ENCODE measurements around the gene NRARP. TPM values are rescaled to one million over a fixed set of nuclear protein-coding genes. Genes with fewer than 3 reads are reported as not detected.
"Not testable (repeated sequence)": the region's sequence is repeated elsewhere in the genome, so short reads cannot be mapped to it uniquely, and the experiment has no call there.

Gene NRARP
- total RNA-seq, 1 experiment from 2014 or later = 1.0 TPM

GRCh38 chr9:137272241-137273094 lies 29.6 kb downstream of the NRARP start:
- no peaks in the 10 kb centered on the region for H3K27me3 ChIP-seq
- DNase-seq = no peak
- H3K36me3 ChIP-seq = peaks cover 22% of the 10 kb centered on the region
- peaks cover 18% of the 10 kb centered on the region for H3K4me1 ChIP-seq
- H3K27ac ChIP-seq = no peak overlapping the region
- H3K9me3 ChIP-seq (replicated peaks) = no peaks in the 10 kb centered on the region
- no peak overlapping the region for H3K4me3 ChIP-seq

GRCh38 chr9:137271696-137272076 lies 30.4 kb downstream of the NRARP start:
- Histone ChIP-seq H3K36me3 (peaks cover 22% of the 10 kb centered on the region), H3K9me3 (replicated peaks) (no peaks in the 10 kb centered on the region)

GRCh38 chr9:137270929-137271695 lies 31.0 kb downstream of the NRARP start:
- Histone ChIP-seq H3K4me3 (no peak overlapping the region), H3K27me3 (no peaks in the 10 kb centered on the region)

More at GRCh38 chr9:137271696-137272076, 30.4 kb downstream of the NRARP start:
- Histone ChIP-seq H3K4me1 (peaks cover 10% of the 10 kb centered on the region), H3K4me3 (no peak overlapping the region), H3K27ac (no peak overlapping the region), H3K27me3 (no peaks in the 10 kb centered on the region)
- DNase-seq = no peak

GRCh38 chr9:137269231-137269772 lies 32.8 kb downstream of the NRARP start:
- no peaks in the 10 kb centered on the region; the same call in 1 of the 2 replicates for H3K4me1 ChIP-seq
- H3K9me3 ChIP-seq (replicated peaks) = no peaks in the 10 kb centered on the region
- DNase-seq = no peak
- no peaks in the 10 kb centered on the region for H3K27me3 ChIP-seq
- H3K4me3 ChIP-seq = no peak overlapping the region
- H3K36me3 ChIP-seq = peaks cover 38% of the 10 kb centered on the region
- no peak overlapping the region for H3K27ac ChIP-seq

More at GRCh38 chr9:137270929-137271695, 31.0 kb downstream of the NRARP start:
- H3K27ac ChIP-seq = no peak overlapping the region
- no peak for DNase-seq
- H3K36me3 ChIP-seq = peaks cover 27% of the 10 kb centered on the region
- H3K4me1 ChIP-seq = peaks cover 4% of the 10 kb centered on the region
- H3K9me3 ChIP-seq (replicated peaks) = no peaks in the 10 kb centered on the region

- peaks cover 44% of the 10 kb centered on the region for H3K36me3 ChIP-seq
- H3K27me3 ChIP-seq = no peaks in the 10 kb centered on the region
- no peak overlapping the region for H3K4me3 ChIP-seq
- no peak for DNase-seq
- no peaks in the 10 kb centered on the region for H3K4me1 ChIP-seq
- no peaks in the 10 kb centered on the region for H3K9me3 ChIP-seq (replicated peaks)
- no peak overlapping the region for H3K27ac ChIP-seq
These were observed 33.4 kb downstream of the NRARP start for GRCh38 chr9:137268538-137269201.

GRCh38 chr9:137267933-137268355 lies 34.1 kb downstream of the NRARP start:
- H3K27ac ChIP-seq = no peak overlapping the region
- H3K36me3 ChIP-seq = peaks cover 43% of the 10 kb centered on the region
- H3K4me1 ChIP-seq = no peaks in the 10 kb centered on the region
- H3K4me3 ChIP-seq = no peak overlapping the region
- H3K9me3 ChIP-seq (replicated peaks) = no peaks in the 10 kb centered on the region
- no peaks in the 10 kb centered on the region for H3K27me3 ChIP-seq
- DNase-seq = no peak

- H3K9me3 ChIP-seq (replicated peaks) = no peaks in the 10 kb centered on the region
- H3K27ac ChIP-seq = no peak overlapping the region
- DNase-seq = no peak
- peaks cover 41% of the 10 kb centered on the region for H3K36me3 ChIP-seq
- no peak overlapping the region for H3K4me3 ChIP-seq
- H3K4me1 ChIP-seq = no peaks in the 10 kb centered on the region
- H3K27me3 ChIP-seq = no peaks in the 10 kb centered on the region
These were observed 35.3 kb downstream of the NRARP start for GRCh38 chr9:137266585-137267453.

- no peaks in the 10 kb centered on the region for H3K9me3 ChIP-seq (replicated peaks)
- H3K27ac ChIP-seq = no peak overlapping the region
- H3K4me1 ChIP-seq = no peaks in the 10 kb centered on the region
- peaks cover 41% of the 10 kb centered on the region for H3K36me3 ChIP-seq
- no peaks in the 10 kb centered on the region for H3K27me3 ChIP-seq
- DNase-seq = no peak
- H3K4me3 ChIP-seq = no peak overlapping the region
These were observed 35.9 kb downstream of the NRARP start for GRCh38 chr9:137266162-137266527.

- H3K9me3 ChIP-seq (replicated peaks) = no peaks in the 10 kb centered on the region
- no peaks in the 10 kb centered on the region for H3K27me3 ChIP-seq
- H3K36me3 ChIP-seq = peaks cover 41% of the 10 kb centered on the region
- H3K4me1 ChIP-seq = no peaks in the 10 kb centered on the region
- DNase-seq = no peak
- H3K4me3 ChIP-seq = no peak overlapping the region
- H3K27ac ChIP-seq = no peak overlapping the region
These were observed 36.4 kb downstream of the NRARP start for GRCh38 chr9:137265496-137266161.

- no peak for DNase-seq
- Histone ChIP-seq H3K9me3 (replicated peaks) (no peaks in the 10 kb centered on the region), H3K4me3 (no peak overlapping the region), H3K27ac (no peak overlapping the region), H3K36me3 (peaks cover 39% of the 10 kb centered on the region), H3K4me1 (no peaks in the 10 kb centered on the region), H3K27me3 (no peaks in the 10 kb centered on the region)
These were observed 38.0 kb downstream of the NRARP start for GRCh38 chr9:137264067-137264466.

GRCh38 chr9:137263506-137263905 lies 38.6 kb downstream of the NRARP start:
- Histone ChIP-seq H3K27ac (no peak overlapping the region), H3K27me3 (no peaks in the 10 kb centered on the region), H3K9me3 (replicated peaks) (no peaks in the 10 kb centered on the region), H3K4me3 (no peak overlapping the region), H3K4me1 (no peaks in the 10 kb centered on the region), H3K36me3 (peaks cover 44% of the 10 kb centered on the region)
- no peak for DNase-seq

- no peaks in the 10 kb centered on the region for H3K9me3 ChIP-seq (replicated peaks)
- H3K4me3 ChIP-seq = no peak overlapping the region
- H3K27me3 ChIP-seq = no peaks in the 10 kb centered on the region
- H3K4me1 ChIP-seq = no peaks in the 10 kb centered on the region
- DNase-seq = no peak
- H3K27ac ChIP-seq = no peak overlapping the region
- H3K36me3 ChIP-seq = peaks cover 42% of the 10 kb centered on the region
These were observed 39.2 kb downstream of the NRARP start for GRCh38 chr9:137262909-137263285.

- DNase-seq = not testable (repeated sequence)
- H3K36me3 ChIP-seq = peaks cover 38% of the 10 kb centered on the region
These were observed 39.7 kb downstream of the NRARP start for GRCh38 chr9:137262173-137262908.

More at GRCh38 chr9:137262173-137262908, 39.7 kb downstream of the NRARP start:
- H3K4me1 ChIP-seq; H3K4me3 ChIP-seq; H3K27ac ChIP-seq; H3K9me3 ChIP-seq (replicated peaks); H3K27me3 ChIP-seq: not testable (repeated sequence)

All from SJCRH30 (cell line).